Tibial artery (tissue), 4 donors: ENCODE data around the gene ANKS1A.

Source experiments
- DNase-seq, 2 donors: peaks; one replicate each; pipeline ENCODE4 v3.0.0-alpha.2; 2019
- H3K27ac ChIP-seq, 2 donors: fragments of 200-600 bp; sonication (generic) in 1 of 2; 1 replicate in 1 of 2; 2 replicates in 1 of 2; pipeline ENCODE4 v1.5.1; 2018 to 2019; ENCODE audit warnings: mild to moderate bottlenecking in 1 of 2
- H3K27me3 ChIP-seq, 2 donors: fragments of 200-600 bp; sonication (generic) in 1 of 2; one replicate each; pipeline versions ENCODE4 v1.5.1 to v1.6.0; 2016 to 2019
- H3K36me3 ChIP-seq, 3 donors: fragments of 200-600 bp; sonication (generic) in 2 of 3; one replicate each; pipeline ENCODE4 v1.5.1; 2016 to 2019; ENCODE audit warnings: mild to moderate bottlenecking in 2 of 3
- H3K4me1 ChIP-seq, 4 donors: fragments of 200-600 bp; sonication (generic) in 2 of 4; 1 replicate in 3 of 4; 2 replicates in 1 of 4; pipeline ENCODE4 v1.5.1; 2016 to 2019
- H3K4me3 ChIP-seq, 2 donors: fragments of 200-600 bp; sonication (generic) in 1 of 2; 1 replicate in 1 of 2; 2 replicates in 1 of 2; pipeline ENCODE4 v1.5.1; 2018 to 2019; ENCODE audit warnings: mild to moderate bottlenecking in 2 of 2
- H3K9me3 ChIP-seq, 3 donors: fragments of 200-600 bp; sonication (generic) in 1 of 3; one replicate each; pipeline ENCODE4 v1.5.1; 2016 to 2019
- intact Hi-C: fragments of 100-400 bp; cut with DNase I; formaldehyde crosslinking; loops from one replicate; pipeline ENCODE4 v1.15.0; 2023; ENCODE audit warnings: low total_unique reads
- TF ChIP-seq, protein P1 (sequence below), 2 experiments: fragments of 200-600 bp in 1 of 2; fragments of 450-650 bp in 1 of 2; IDR thresholded peaks; one replicate each; pipeline ENCODE4 v1.5.1; 2017 to 2019; ENCODE audit warnings: antibody characterized with exemption in 2 of 2, mild to moderate bottlenecking in 1 of 2, moderate library complexity in 1 of 2

Gene ANKS1A

DNA sequence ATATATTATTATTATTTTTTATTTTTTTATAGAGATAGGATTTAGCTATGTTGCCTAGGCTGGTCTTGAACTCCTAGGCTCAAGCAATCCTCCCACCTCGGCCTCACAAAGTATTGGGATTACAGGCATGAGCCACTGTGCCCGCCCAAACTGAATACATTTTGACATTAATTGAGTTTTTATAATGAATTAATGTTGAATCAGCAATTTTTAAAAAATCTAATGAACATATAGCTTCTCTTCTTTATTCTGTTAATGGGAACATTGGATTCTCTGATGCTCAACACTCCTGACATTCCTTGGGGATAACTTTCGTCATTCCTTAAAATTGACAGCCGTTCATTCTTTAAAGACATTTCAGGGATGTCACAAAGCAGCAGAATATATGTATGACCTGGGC lies 52.4 kb downstream of the ANKS1A start:
- no peak for DNase-seq
- no peak overlapping the region for H3K27ac ChIP-seq
- no peaks in the 10 kb centered on the region for H3K36me3 ChIP-seq
- TF ChIP-seq, protein P1, sequence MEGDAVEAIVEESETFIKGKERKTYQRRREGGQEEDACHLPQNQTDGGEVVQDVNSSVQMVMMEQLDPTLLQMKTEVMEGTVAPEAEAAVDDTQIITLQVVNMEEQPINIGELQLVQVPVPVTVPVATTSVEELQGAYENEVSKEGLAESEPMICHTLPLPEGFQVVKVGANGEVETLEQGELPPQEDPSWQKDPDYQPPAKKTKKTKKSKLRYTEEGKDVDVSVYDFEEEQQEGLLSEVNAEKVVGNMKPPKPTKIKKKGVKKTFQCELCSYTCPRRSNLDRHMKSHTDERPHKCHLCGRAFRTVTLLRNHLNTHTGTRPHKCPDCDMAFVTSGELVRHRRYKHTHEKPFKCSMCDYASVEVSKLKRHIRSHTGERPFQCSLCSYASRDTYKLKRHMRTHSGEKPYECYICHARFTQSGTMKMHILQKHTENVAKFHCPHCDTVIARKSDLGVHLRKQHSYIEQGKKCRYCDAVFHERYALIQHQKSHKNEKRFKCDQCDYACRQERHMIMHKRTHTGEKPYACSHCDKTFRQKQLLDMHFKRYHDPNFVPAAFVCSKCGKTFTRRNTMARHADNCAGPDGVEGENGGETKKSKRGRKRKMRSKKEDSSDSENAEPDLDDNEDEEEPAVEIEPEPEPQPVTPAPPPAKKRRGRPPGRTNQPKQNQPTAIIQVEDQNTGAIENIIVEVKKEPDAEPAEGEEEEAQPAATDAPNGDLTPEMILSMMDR (IDR thresholded peaks at IDR 0.05) = no peak
- H3K4me3 ChIP-seq = no peak overlapping the region
- H3K9me3 ChIP-seq = no peaks in the 10 kb centered on the region
- intact Hi-C loops = no loop called here
- peaks cover 0 to 17% (median 1%) of the 10 kb centered on the region in 4 donors for H3K4me1 ChIP-seq
- H3K27me3 ChIP-seq = no peaks in the 10 kb centered on the region

DNA sequence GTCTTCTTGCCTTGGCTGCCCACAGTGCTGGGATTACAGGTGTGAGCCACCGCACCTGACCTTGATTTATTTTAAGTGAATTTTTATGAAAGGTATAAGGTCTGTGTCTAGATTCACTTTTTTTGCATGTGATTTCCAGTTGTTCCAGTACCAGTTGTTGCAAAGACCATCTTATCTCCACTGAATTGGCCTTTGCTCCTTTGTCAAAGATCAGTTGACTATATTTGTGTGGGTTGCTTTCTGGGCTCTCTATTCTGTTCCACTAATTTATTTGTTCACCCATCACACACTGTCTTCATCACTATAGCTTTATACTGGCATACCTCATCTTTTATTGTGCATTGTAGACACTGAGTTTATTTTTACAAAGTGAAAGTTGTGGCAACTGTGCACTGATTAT lies 56.3 kb downstream of the ANKS1A start:
- Histone ChIP-seq H3K36me3 (no peaks in the 10 kb centered on the region), H3K27ac (no peak overlapping the region), H3K4me3 (no peak overlapping the region), H3K9me3 (no peaks in the 10 kb centered on the region), H3K4me1 (no peaks in the 10 kb centered on the region), H3K27me3 (no peaks in the 10 kb centered on the region)
- intact Hi-C loops = no loop called here
- TF ChIP-seq, protein P1 (IDR thresholded peaks at IDR 0.05) = no peak
- no peak for DNase-seq

DNA sequence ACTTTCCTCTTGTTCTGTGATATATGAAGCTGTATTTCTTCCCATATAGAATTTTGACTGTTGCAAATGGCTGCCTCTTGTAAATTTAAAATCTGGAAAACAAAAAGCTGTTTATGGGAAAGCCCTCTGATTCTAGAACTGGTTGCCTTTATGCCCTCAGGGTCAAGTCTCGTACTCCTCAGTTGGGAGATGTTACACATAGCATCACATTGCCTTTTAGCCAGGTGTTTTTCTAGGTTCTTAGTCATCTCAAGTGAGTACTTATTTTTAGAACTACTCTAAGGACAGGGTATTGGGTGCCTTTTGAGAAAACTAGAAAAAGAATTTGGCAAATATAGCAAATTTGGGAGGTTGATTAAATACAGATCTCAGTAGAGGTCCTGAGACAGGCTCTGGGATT lies 58.5 kb downstream of the ANKS1A start:
- TF ChIP-seq, protein P1 (IDR thresholded peaks at IDR 0.05) = no peak
- no peaks in the 10 kb centered on the region for H3K36me3 ChIP-seq
- no peak for DNase-seq
- H3K4me3 ChIP-seq = no peak overlapping the region
- H3K4me1 ChIP-seq = no peaks in the 10 kb centered on the region
- H3K9me3 ChIP-seq = no peaks in the 10 kb centered on the region
- H3K27me3 ChIP-seq = no peaks in the 10 kb centered on the region
- no peak overlapping the region for H3K27ac ChIP-seq
- intact Hi-C loops = no loop called here

DNA sequence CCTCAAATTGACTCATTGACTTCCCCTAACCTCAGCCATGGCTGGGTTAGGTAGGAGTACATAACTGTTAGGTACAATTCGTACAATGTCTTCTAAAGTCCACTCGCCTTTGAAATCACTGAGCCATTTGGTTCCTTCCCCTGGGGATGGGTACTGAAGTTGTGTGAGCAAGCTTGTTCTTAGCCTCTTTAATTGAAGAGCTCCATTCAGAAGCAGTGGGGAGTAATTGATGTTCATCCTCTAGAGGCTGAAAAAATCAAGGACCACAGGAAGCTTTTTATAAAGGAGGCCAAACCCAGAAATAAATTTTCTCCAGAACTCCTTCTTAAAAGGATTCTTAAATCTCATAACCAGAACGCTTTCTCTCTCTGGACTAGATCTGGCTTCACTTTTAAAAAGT lies 60.6 kb downstream of the ANKS1A start:
- no peak overlapping the region for H3K4me3 ChIP-seq
- no peaks in the 10 kb centered on the region for H3K4me1 ChIP-seq
- no peak for DNase-seq
- intact Hi-C loops = no loop called here
- no peaks in the 10 kb centered on the region for H3K27me3 ChIP-seq
- H3K27ac ChIP-seq = no peak overlapping the region
- H3K9me3 ChIP-seq = no peaks in the 10 kb centered on the region
- TF ChIP-seq, protein P1 (IDR thresholded peaks at IDR 0.05) = no peak
- no peaks in the 10 kb centered on the region for H3K36me3 ChIP-seq

DNA sequence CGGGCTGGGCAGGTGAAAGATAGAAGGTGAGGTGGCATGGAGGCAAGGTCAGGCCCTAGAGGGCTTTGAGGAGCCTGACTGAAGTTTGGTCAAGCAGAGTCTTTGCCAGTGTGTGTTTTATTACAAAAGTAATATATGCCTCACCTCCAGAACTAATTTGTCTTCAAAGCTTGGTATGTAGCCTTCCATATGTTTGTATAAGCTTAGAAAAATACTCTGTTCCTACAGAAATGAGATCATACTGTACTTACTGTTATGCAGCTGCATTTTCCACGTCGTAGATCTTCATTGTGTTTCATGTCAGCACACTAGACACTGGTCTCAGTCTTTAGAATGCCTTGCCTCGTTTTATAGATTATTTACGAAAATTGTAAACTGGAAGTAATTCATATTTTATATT lies 61.8 kb downstream of the ANKS1A start:
- Histone ChIP-seq H3K36me3 (no peaks in the 10 kb centered on the region), H3K27ac (no peak overlapping the region), H3K4me3 (no peak overlapping the region), H3K4me1 (no peaks in the 10 kb centered on the region), H3K9me3 (no peaks in the 10 kb centered on the region), H3K27me3 (no peaks in the 10 kb centered on the region)
- no peak for DNase-seq
- TF ChIP-seq, protein P1 (IDR thresholded peaks at IDR 0.05) = no peak
- intact Hi-C loops = no loop called here

DNA sequence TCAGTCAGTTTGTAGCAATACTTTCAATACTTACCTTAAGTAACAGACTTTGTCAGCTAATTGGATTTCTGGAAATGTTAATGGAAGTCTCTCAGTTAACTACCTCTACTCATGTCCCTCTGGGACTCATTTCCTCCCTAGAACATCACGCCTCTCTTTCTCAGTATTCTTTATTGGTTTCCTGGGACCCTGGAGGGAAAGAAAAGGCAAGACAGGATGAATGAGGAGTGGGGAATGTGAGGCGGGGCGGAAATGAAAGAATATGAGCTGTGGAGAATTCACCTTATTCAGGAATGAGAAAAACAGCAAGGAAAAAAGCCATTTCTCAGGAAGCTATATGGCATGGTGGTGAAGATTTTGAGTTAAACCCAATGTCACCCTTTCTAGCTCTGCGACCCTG lies 62.7 kb downstream of the ANKS1A start:
- Histone ChIP-seq H3K27me3 (no peaks in the 10 kb centered on the region), H3K36me3 (no peaks in the 10 kb centered on the region), H3K27ac (no peak overlapping the region), H3K4me1 (peaks cover 0 to 1% (median 0%) of the 10 kb centered on the region in 4 donors), H3K4me3 (no peak overlapping the region), H3K9me3 (no peaks in the 10 kb centered on the region)
- intact Hi-C loops = no loop called here
- DNase-seq = no peak
- TF ChIP-seq, protein P1 (IDR thresholded peaks at IDR 0.05) = no peak
